H1 (cell line): ENCODE measurements around the gene GRAMD4. TPM values are rescaled to one million over a fixed set of nuclear protein-coding genes. Genes with fewer than 3 reads are reported as not detected.

Experiments
- CTCF ChIA-PET: fragments of 300-600 bp; sonication (Branson Sonifier 250); formaldehyde crosslinking; loops from one replicate; lab custom pipeline; 2021; ENCODE audit not compliant: partially characterized antibody; lab: Charles Lee
- POLR2A ChIA-PET: fragments of 300-600 bp; sonication (Branson Sonifier 250); formaldehyde crosslinking; loops from one replicate; lab custom pipeline; 2021; ENCODE audit warnings: inconsistent platforms; ENCODE audit not compliant: partially characterized antibody; lab: Charles Lee
- DNase-seq, 2 experiments: peaks; one replicate each; pipeline versions ENCODE4 v3.0.0 to v3.0.0-alpha.2; 2010 to 2022; ENCODE audit warnings: low spot score in 2 of 2, low read depth in 1 of 2, mixed read lengths in 1 of 2
- FAIRE-seq: peaks from 2 replicates; lab custom pipeline; 2011; peaks lifted over from hg19 to GRCh38; lab: Jason Lieb, UNC
- H2AFZ ChIP-seq: 2 replicates; pipeline ENCODE4 v1.8.1; 2012; ENCODE audit warnings: low read length, inconsistent platforms
- H2AK5ac ChIP-seq: 2 replicates; pipeline ENCODE4 v1.6.1; 2013; ENCODE audit warnings: low read depth, low read length
- H2BK120ac ChIP-seq: replicated peaks from 2 replicates; pipeline ENCODE3; 2013; ENCODE audit warnings: low read depth, low read length, inconsistent platforms
- H2BK12ac ChIP-seq: 2 replicates; pipeline ENCODE4 v1.6.1; 2013; ENCODE audit warnings: low read depth, low read length
- H2BK15ac ChIP-seq: 2 replicates; pipeline ENCODE4 v1.6.1; 2013; ENCODE audit warnings: low read length
- H2BK20ac ChIP-seq: 2 replicates; pipeline ENCODE4 v1.6.1; 2013; ENCODE audit warnings: low read length
- H2BK5ac ChIP-seq: 2 replicates; pipeline ENCODE4 v1.6.1; 2013; ENCODE audit warnings: low read depth, low read length
- H3K14ac ChIP-seq: 2 replicates; pipeline ENCODE4 v1.6.1; 2013; ENCODE audit warnings: inconsistent platforms; ENCODE audit not compliant: insufficient read length
- H3K18ac ChIP-seq: 2 replicates; pipeline ENCODE4 v1.6.1; 2013; ENCODE audit warnings: low read length; ENCODE audit errors: extremely low read depth
- H3K23ac ChIP-seq: 2 replicates; pipeline ENCODE4 v1.6.1; 2013; ENCODE audit warnings: inconsistent platforms; ENCODE audit not compliant: insufficient read length
- H3K23me2 ChIP-seq: 2 replicates; pipeline ENCODE4 v1.6.1; 2013; ENCODE audit warnings: low read depth, low read length
- H3K27ac ChIP-seq: 2 replicates; pipeline ENCODE4 v1.6.1; 2011; ENCODE audit warnings: low read depth, low read length, inconsistent platforms
- H3K27me3 ChIP-seq, 4 experiments: replicated peaks in 1 of 4; 1 replicate in 1 of 4; 2 replicates in 3 of 4; pipeline versions ENCODE4 v1.6.1 to v1.8.1; 2011 to 2013; ENCODE audit warnings: low read length in 3 of 4, mild to moderate bottlenecking in 3 of 4, inconsistent platforms in 2 of 4, mixed read lengths in 2 of 4, moderate library complexity in 1 of 4; ENCODE audit not compliant: control insufficient read depth in 3 of 4, insufficient read depth in 3 of 4; ENCODE audit errors: extremely low read depth in 1 of 4
- H3K36me3 ChIP-seq, 4 experiments: 2 replicates each; pipeline versions ENCODE4 v1.6.1 to v1.8.1; 2011 to 2013; ENCODE audit warnings: mild to moderate bottlenecking in 4 of 4, low read length in 3 of 4, moderate library complexity in 2 of 4, control low read depth in 1 of 4, inconsistent platforms in 1 of 4; ENCODE audit not compliant: insufficient read depth in 4 of 4, control insufficient read depth in 2 of 4
- H3K4ac ChIP-seq: replicated peaks from 2 replicates; pipeline ENCODE3; 2013; ENCODE audit warnings: low read length, low read depth, mixed read lengths, inconsistent platforms; ENCODE audit not compliant: insufficient read length
- H3K4me1 ChIP-seq, 4 experiments: replicated peaks in 1 of 4; 1 replicate in 1 of 4; 2 replicates in 3 of 4; pipeline versions ENCODE4 v1.6.1 to v1.8.1; 2011 to 2013; ENCODE audit warnings: low read length in 3 of 4, inconsistent platforms in 2 of 4, mixed read lengths in 1 of 4; ENCODE audit not compliant: insufficient read depth in 4 of 4, control insufficient read depth in 3 of 4
- H3K4me2 ChIP-seq, 2 experiments: 2 replicates each; pipeline versions ENCODE4 v1.6.1 to v1.8.1; 2011 to 2013; ENCODE audit warnings: low read depth in 2 of 2, low read length in 2 of 2, control low read depth in 1 of 2, inconsistent platforms in 1 of 2, mild to moderate bottlenecking in 1 of 2; ENCODE audit not compliant: insufficient read depth in 1 of 2
- H3K4me3 ChIP-seq, 4 experiments: fragments of 200-600, 300-600 bp in 1 of 4; sonication (generic), shearing (Covaris generic), sonication (Bioruptor Twin) in 1 of 4; 2 replicates each; pipeline versions ENCODE4 v1.5.1 to v1.8.1; 2011 to 2016; ENCODE audit warnings: low read length in 4 of 4, low read depth in 3 of 4, control low read depth in 2 of 4, inconsistent platforms in 2 of 4, mild to moderate bottlenecking in 2 of 4, mixed read lengths in 1 of 4, moderate library complexity in 1 of 4; ENCODE audit not compliant: insufficient read depth in 2 of 4; ENCODE audit errors: extremely low read depth in 1 of 4
- H3K56ac ChIP-seq: replicated peaks from 2 replicates; pipeline ENCODE3; 2013; ENCODE audit warnings: low read depth, mild to moderate bottlenecking, mixed read lengths, low read length, inconsistent platforms; ENCODE audit not compliant: insufficient read length
- H3K79me1 ChIP-seq: 2 replicates; pipeline ENCODE4 v1.6.1; 2013; ENCODE audit warnings: low read depth, low read length, control low read depth
- H3K79me2 ChIP-seq, 2 experiments: 2 replicates each; pipeline versions ENCODE4 v1.6.1 to v1.8.1; 2012 to 2013; ENCODE audit warnings: low read length in 2 of 2, mild to moderate bottlenecking in 2 of 2, inconsistent platforms in 1 of 2; ENCODE audit not compliant: insufficient read depth in 2 of 2, control insufficient read depth in 1 of 2
- H3K9ac ChIP-seq, 4 experiments: replicated peaks in 1 of 4; 1 replicate in 1 of 4; 2 replicates in 3 of 4; pipeline versions ENCODE4 v1.6.1 to v1.8.1; 2011 to 2013; ENCODE audit warnings: low read depth in 3 of 4, low read length in 3 of 4, control low read depth in 2 of 4, mild to moderate bottlenecking in 2 of 4, moderate library complexity in 2 of 4, inconsistent platforms in 1 of 4; ENCODE audit errors: extremely low read depth in 1 of 4
- H3K9me3 ChIP-seq, 2 experiments: 2 replicates each; pipeline versions ENCODE4 v1.6.1 to v1.8.1; 2012 to 2013; ENCODE audit warnings: mild to moderate bottlenecking in 2 of 2, moderate library complexity in 2 of 2, control low read depth in 1 of 2, inconsistent platforms in 1 of 2, low read depth in 1 of 2, low read length in 1 of 2, mixed read lengths in 1 of 2; ENCODE audit not compliant: insufficient read depth in 2 of 2
- H4K20me1 ChIP-seq, 2 experiments: replicated peaks in 1 of 2; 2 replicates each; pipeline versions ENCODE3 to v1.8.1; 2011 to 2013; ENCODE audit warnings: inconsistent platforms in 2 of 2, low read length in 2 of 2, mild to moderate bottlenecking in 1 of 2; ENCODE audit not compliant: insufficient read depth in 2 of 2, control insufficient read depth in 1 of 2
- H4K5ac ChIP-seq: 2 replicates; pipeline ENCODE4 v1.6.1; 2013; ENCODE audit warnings: low read length, low read depth, mixed read lengths, inconsistent platforms; ENCODE audit not compliant: insufficient read length
- H4K8ac ChIP-seq: 2 replicates; pipeline ENCODE4 v1.8.0; 2013; ENCODE audit warnings: mild to moderate bottlenecking, moderate library complexity, low read length, inconsistent platforms; ENCODE audit not compliant: insufficient read depth; ENCODE audit errors: extremely low read depth
- H4K91ac ChIP-seq: replicated peaks from 2 replicates; pipeline ENCODE3; 2013; ENCODE audit warnings: low read length, mixed read lengths, inconsistent platforms; ENCODE audit not compliant: insufficient read length
- ASH2L ChIP-seq: fragments of 200-600, 300-600 bp; sonication (generic); IDR thresholded peaks from one replicate; pipeline ENCODE4 v1.7.1; 2017; ENCODE audit warnings: low read length
- CBX5 ChIP-seq: fragments of 300-800, 300-1000 bp; sonication (generic); IDR thresholded peaks from 2 replicates; pipeline ENCODE4 v1.7.1; 2016; ENCODE audit warnings: antibody characterized with exemption, low read length, low read depth
- CEBPB ChIP-seq: IDR thresholded peaks from 2 replicates; pipeline ENCODE4 v1.6.1; 2012; ENCODE audit warnings: low read depth, low read length
- CTCF ChIP-seq, 3 experiments: IDR thresholded peaks; 1 replicate in 2 of 3; 2 replicates in 1 of 3; pipeline versions ENCODE4 v1.5.1 to v1.6.1; 2011; ENCODE audit warnings: low read length in 3 of 3, mild to moderate bottlenecking in 3 of 3, inconsistent platforms in 2 of 3, low read depth in 1 of 3, moderate library complexity in 1 of 3; ENCODE audit not compliant: insufficient read depth in 1 of 3; ENCODE audit errors: control extremely low read depth in 1 of 3
- EZH2 ChIP-seq: fragments of 200-600 bp; sonication (generic); IDR thresholded peaks from 2 replicates; pipeline ENCODE4 v1.7.1; 2012; ENCODE audit warnings: low read depth, mild to moderate bottlenecking, moderate library complexity, low read length, inconsistent platforms; ENCODE audit not compliant: severe bottlenecking
- HDAC6 ChIP-seq: IDR thresholded peaks from one replicate; pipeline ENCODE4 v1.7.1; 2012; ENCODE audit warnings: low read depth, mild to moderate bottlenecking, inconsistent platforms, low read length, moderate library complexity
- NRF1 ChIP-seq: IDR thresholded peaks from 2 replicates; pipeline ENCODE4 v1.6.1; 2011; ENCODE audit warnings: mild to moderate bottlenecking, low read depth, low read length, improper control_type of control experiment
- POLR2A ChIP-seq, 2 experiments: IDR thresholded peaks; 1 replicate in 1 of 2; 2 replicates in 1 of 2; pipeline ENCODE4 v1.6.1; 2011; ENCODE audit warnings: low read depth in 2 of 2, low read length in 2 of 2, mild to moderate bottlenecking in 2 of 2; ENCODE audit errors: control extremely low read depth in 1 of 2
- SP2 ChIP-seq: IDR thresholded peaks from 2 replicates; pipeline ENCODE4 v1.6.1; 2012; ENCODE audit warnings: mild to moderate bottlenecking, low read length, inconsistent platforms
- TAF7 ChIP-seq: optimal IDR thresholded peaks from 2 replicates; pipeline ENCODE3; 2011; ENCODE audit warnings: low read depth, mild to moderate bottlenecking, inconsistent platforms, low read length, moderate library complexity, borderline replicate concordance
- WGBS, 2 experiments: shearing (Covaris generic) in 1 of 2; methylation state at CpG; one replicate each; pipeline versions ENCODE4 v1.1.6 to v1.1.7; 2013 to 2015; ENCODE audit warnings: low lambda C conversion rate in 2 of 2, mixed read lengths in 2 of 2, inconsistent platforms in 1 of 2, low coverage in 1 of 2, missing lambda C conversion rate in 1 of 2; ENCODE audit not compliant: insufficient replicate concordance in 2 of 2, insufficient coverage in 1 of 2, insufficient read length in 1 of 2; ENCODE audit errors: extremely low coverage in 1 of 2, missing lambda C conversion rate in 1 of 2; 5-methylcytosine and 5-hydroxymethylcytosine counted together
- polyA plus RNA-seq, 7 experiments: library from polyadenylated mRNA; depleted of rRNA in 3 of 7; stranded (reverse) in 5 of 7; unstranded in 2 of 7; fragments of >200 nt in 5 of 7; fragments of 200-250 nt in 2 of 7; gene quantifications; 1 replicate in 5 of 7; 2 replicates in 1 of 7; 4 replicates in 1 of 7; pipeline versions ENCODE4 v1.2.1 to v1.2.3, GENCODE V29; 2011 to 2013; ENCODE audit warnings: missing spikeins in 2 of 7, mixed read lengths in 2 of 7
- total RNA-seq: library from RNA; stranded (reverse); fragmentation: NEBNext Ultra II Directional; extraction: Animal tissue kit (Norgen Biotek cat#: 25700); gene quantifications from 2 replicates; pipeline ENCODE4 v1.2.1, GENCODE V29; 2021

GRAMD4 gene
- total and polyA plus RNA-seq, 2 of the 8 experiments (the other 6 are each of a cell fraction or from before 2014, with no cell fraction given) = 7.9 to 25.6 TPM

GRCh38 chr22:46587492-46588278 is 32.5 kb upstream of the GRAMD4 start:
- no peak overlapping the region for H4K8ac ChIP-seq
- H2AK5ac ChIP-seq = no peak overlapping the region
- no peak overlapping the region for H3K18ac ChIP-seq
- 95% methylated on average over 9 of the region's 21 CpGs; no CpG with 5 or more reads in 1 of the 2 experiments for WGBS, 2 experiments
- peaks cover 4% of the 10 kb centered on the region; the same call in 1 of the 2 replicates for H3K79me1 ChIP-seq
- no peaks in the 10 kb centered on the region for H3K36me3 ChIP-seq
- H3K23ac ChIP-seq = no peak overlapping the region
- H3K9ac ChIP-seq = no peak overlapping the region
- H3K27ac ChIP-seq = no peak overlapping the region
- H4K91ac ChIP-seq = no peak overlapping the region
- DNase-seq (no peak), FAIRE-seq (no peak)
- CTCF ChIA-PET = interaction anchor here (0.7 to 3.3 kb wide), 5 partner anchors 9 to 246 kb away, joined by 3 to 15 read pairs (median 4); no protein-coding TSS in a partner anchor
- POLR2A ChIA-PET = interaction anchor here (0.7 kb wide), 1 partner anchor 11 kb away, joined by 3 read pairs; no protein-coding TSS in a partner anchor
- H3K79me2 ChIP-seq = no peaks in the 10 kb centered on the region; a peak in 1 of 4 replicates
- no peak overlapping the region for H4K5ac ChIP-seq
- no peaks in the 10 kb centered on the region for H3K27me3 ChIP-seq
- H4K20me1 ChIP-seq = peaks cover 1 to 19% of the 10 kb centered on the region in 2 experiments
- H2BK15ac ChIP-seq = no peak overlapping the region
- no peak overlapping the region for H2BK20ac ChIP-seq
- H3K9me3 ChIP-seq = no peaks in the 10 kb centered on the region
- no peak overlapping the region for H3K4me3 ChIP-seq
- no peak overlapping the region for H2BK120ac ChIP-seq
- peaks cover 0 to 30% (median 18%) of the 10 kb centered on the region in 4 experiments; a peak in 6 of 7 replicates for H3K4me1 ChIP-seq
- no peak overlapping the region; the same call in 1 of the 2 replicates for H2BK5ac ChIP-seq
- H2BK12ac ChIP-seq = 0 out of 2 replicates have a peak overlapping the region, but pooled peaks have one; percentile 71
- H3K4me2 ChIP-seq = no peak overlapping the region
- H3K4ac ChIP-seq = no peak overlapping the region
- no peak overlapping the region for H3K56ac ChIP-seq
- no peak overlapping the region for H2AFZ ChIP-seq
- no peak overlapping the region for H3K14ac ChIP-seq
- 0 out of 2 replicates have a peak, but pooled peaks cover 1% of the 10 kb centered on the region for H3K23me2 ChIP-seq
- TF ChIP-seq CEBPB (no peak), CTCF (IDR thresholded peaks at IDR 0.05; ENCODE audit: control extremely low read depth in 1 of 3, insufficient read depth in 1 of 3, low read depth in 1 of 3, low read length in 3 of 3) (no peak), HDAC6 (no peak), ASH2L (no peak), TAF7 (no peak), NRF1 (no peak), POLR2A (IDR thresholded peaks at IDR 0.05; ENCODE audit: control extremely low read depth in 1 of 2, low read depth in 2 of 2, low read length in 2 of 2) (no peak), EZH2 (no peak), CBX5 (no peak), SP2 (no peak)
